ENCODE data around the gene UNC119B. TPM values are rescaled to one million over a fixed set of nuclear protein-coding genes. Genes with fewer than 3 reads are reported as not detected.

UNC119B gene
- total and polyA plus RNA-seq, 2 donors = 9.3 to 12.0 TPM

GRCh38 chr12:120696626-120697025 is 13.6 kb upstream of the UNC119B start:
- Histone ChIP-seq H3K27me3 (ENCODE audit: control insufficient read depth in 2 of 2, insufficient read depth in 1 of 2, low read length in 1 of 2) (no peaks in the 10 kb centered on the region), H3K27ac (ENCODE audit: low read depth in 1 of 2, low read length in 1 of 2) (no peak overlapping the region), H3K4me3 (ENCODE audit: low read length in 2 of 2) (no peak overlapping the region), H3K9me3 (ENCODE audit: control insufficient read depth in 2 of 2, insufficient read depth in 1 of 2, low read length in 1 of 2) (no peaks in the 10 kb centered on the region), H3K36me3 (ENCODE audit: control insufficient read depth in 2 of 2, insufficient read depth in 2 of 2, low read length in 1 of 2) (peaks cover 69 to 82% of the 10 kb centered on the region in 2 donors), H3K4me1 (ENCODE audit: control insufficient read depth in 2 of 2, insufficient read depth in 2 of 2, low read length in 2 of 2) (peaks cover 4 to 9% of the 10 kb centered on the region in 2 donors)
- WGBS = 97% methylated on average over 6 of the region's 6 CpGs
- no peak for DNase-seq (ENCODE audit: low read depth in 6 of 9, low spot score in 9 of 9)

GRCh38 chr12:120697344-120697743 is 12.9 kb upstream of the UNC119B start:
- Histone ChIP-seq H3K4me3 (ENCODE audit: low read length in 2 of 2) (no peak overlapping the region), H3K27me3 (ENCODE audit: control insufficient read depth in 2 of 2, insufficient read depth in 1 of 2, low read length in 1 of 2) (no peaks in the 10 kb centered on the region), H3K36me3 (ENCODE audit: control insufficient read depth in 2 of 2, insufficient read depth in 2 of 2, low read length in 1 of 2) (peaks cover 74 to 88% of the 10 kb centered on the region in 2 donors), H3K27ac (ENCODE audit: low read depth in 1 of 2, low read length in 1 of 2) (no peak overlapping the region), H3K4me1 (ENCODE audit: control insufficient read depth in 2 of 2, insufficient read depth in 2 of 2, low read length in 2 of 2) (peaks cover 4 to 8% of the 10 kb centered on the region in 2 donors), H3K9me3 (ENCODE audit: control insufficient read depth in 2 of 2, insufficient read depth in 1 of 2, low read length in 1 of 2) (no peaks in the 10 kb centered on the region)
- WGBS = 92% methylated on average over 1 of the region's 1 CpG
- no peak for DNase-seq (ENCODE audit: low read depth in 6 of 9, low spot score in 9 of 9)

GRCh38 chr12:120698665-120699064 is 11.6 kb upstream of the UNC119B start:
- Histone ChIP-seq H3K9me3 (ENCODE audit: control insufficient read depth in 2 of 2, insufficient read depth in 1 of 2, low read length in 1 of 2) (no peaks in the 10 kb centered on the region), H3K4me3 (ENCODE audit: low read length in 2 of 2) (no peak overlapping the region), H3K4me1 (ENCODE audit: control insufficient read depth in 2 of 2, insufficient read depth in 2 of 2, low read length in 2 of 2) (no peaks in the 10 kb centered on the region), H3K27me3 (ENCODE audit: control insufficient read depth in 2 of 2, insufficient read depth in 1 of 2, low read length in 1 of 2) (no peaks in the 10 kb centered on the region), H3K27ac (ENCODE audit: low read depth in 1 of 2, low read length in 1 of 2) (no peak overlapping the region), H3K36me3 (ENCODE audit: control insufficient read depth in 2 of 2, insufficient read depth in 2 of 2, low read length in 1 of 2) (peaks cover 78 to 97% of the 10 kb centered on the region in 2 donors)
- 92% methylated on average over 3 of the region's 3 CpGs for WGBS
- no peak for DNase-seq (ENCODE audit: low read depth in 6 of 9, low spot score in 9 of 9)

- Histone ChIP-seq H3K4me3 (ENCODE audit: low read length in 2 of 2) (no peak overlapping the region), H3K27ac (ENCODE audit: low read depth in 1 of 2, low read length in 1 of 2) (no peak overlapping the region), H3K36me3 (ENCODE audit: control insufficient read depth in 2 of 2, insufficient read depth in 2 of 2, low read length in 1 of 2) (peaks cover 74 to 89% of the 10 kb centered on the region in 2 donors), H3K27me3 (ENCODE audit: control insufficient read depth in 2 of 2, insufficient read depth in 1 of 2, low read length in 1 of 2) (no peaks in the 10 kb centered on the region), H3K4me1 (ENCODE audit: control insufficient read depth in 2 of 2, insufficient read depth in 2 of 2, low read length in 2 of 2) (no peaks in the 10 kb centered on the region), H3K9me3 (ENCODE audit: control insufficient read depth in 2 of 2, insufficient read depth in 1 of 2, low read length in 1 of 2) (no peaks in the 10 kb centered on the region)
- WGBS = 97% methylated on average over 7 of the region's 7 CpGs
- DNase-seq (ENCODE audit: low read depth in 6 of 9, low spot score in 9 of 9) = no peak
Measured at GRCh38 chr12:120699553-120699952, 10.7 kb upstream of the UNC119B start.

- 98% methylated on average over 5 of the region's 5 CpGs for WGBS
- DNase-seq (ENCODE audit: low read depth in 6 of 9, low spot score in 9 of 9) = no peak
- H3K4me1 ChIP-seq (ENCODE audit: control insufficient read depth in 2 of 2, insufficient read depth in 2 of 2, low read length in 2 of 2) = no peaks in the 10 kb centered on the region
- peaks cover 64 to 78% of the 10 kb centered on the region in 2 donors for H3K36me3 ChIP-seq (ENCODE audit: control insufficient read depth in 2 of 2, insufficient read depth in 2 of 2, low read length in 1 of 2)
- no peaks in the 10 kb centered on the region for H3K9me3 ChIP-seq (ENCODE audit: control insufficient read depth in 2 of 2, insufficient read depth in 1 of 2, low read length in 1 of 2)
- no peaks in the 10 kb centered on the region for H3K27me3 ChIP-seq (ENCODE audit: control insufficient read depth in 2 of 2, insufficient read depth in 1 of 2, low read length in 1 of 2)
- H3K27ac ChIP-seq (ENCODE audit: low read depth in 1 of 2, low read length in 1 of 2) = no peak overlapping the region
- no peak overlapping the region for H3K4me3 ChIP-seq (ENCODE audit: low read length in 2 of 2)
Measured at GRCh38 chr12:120700886-120701285, 9.4 kb upstream of the UNC119B start.

- WGBS = 97% methylated on average over 1 of the region's 1 CpG
- no peak overlapping the region for H3K4me3 ChIP-seq (ENCODE audit: low read length in 2 of 2)
- H3K9me3 ChIP-seq (ENCODE audit: control insufficient read depth in 2 of 2, insufficient read depth in 1 of 2, low read length in 1 of 2) = no peaks in the 10 kb centered on the region
- no peaks in the 10 kb centered on the region for H3K27me3 ChIP-seq (ENCODE audit: control insufficient read depth in 2 of 2, insufficient read depth in 1 of 2, low read length in 1 of 2)
- no peaks in the 10 kb centered on the region for H3K4me1 ChIP-seq (ENCODE audit: control insufficient read depth in 2 of 2, insufficient read depth in 2 of 2, low read length in 2 of 2)
- no peak for DNase-seq (ENCODE audit: low read depth in 6 of 9, low spot score in 9 of 9)
- peaks cover 49 to 61% of the 10 kb centered on the region in 2 donors for H3K36me3 ChIP-seq (ENCODE audit: control insufficient read depth in 2 of 2, insufficient read depth in 2 of 2, low read length in 1 of 2)
- H3K27ac ChIP-seq (ENCODE audit: low read depth in 1 of 2, low read length in 1 of 2) = no peak overlapping the region
Measured at GRCh38 chr12:120702637-120703036, 7.6 kb upstream of the UNC119B start.

GRCh38 chr12:120703311-120703942 is 6.8 kb upstream of the UNC119B start:
- Histone ChIP-seq H3K4me3 (ENCODE audit: low read length in 2 of 2) (no peak overlapping the region), H3K27me3 (ENCODE audit: control insufficient read depth in 2 of 2, insufficient read depth in 1 of 2, low read length in 1 of 2) (no peaks in the 10 kb centered on the region), H3K4me1 (ENCODE audit: control insufficient read depth in 2 of 2, insufficient read depth in 2 of 2, low read length in 2 of 2) (no peaks in the 10 kb centered on the region), H3K36me3 (ENCODE audit: control insufficient read depth in 2 of 2, insufficient read depth in 2 of 2, low read length in 1 of 2) (peaks cover 45 to 53% of the 10 kb centered on the region in 2 donors), H3K9me3 (ENCODE audit: control insufficient read depth in 2 of 2, insufficient read depth in 1 of 2, low read length in 1 of 2) (no peaks in the 10 kb centered on the region), H3K27ac (ENCODE audit: low read depth in 1 of 2, low read length in 1 of 2) (no peak overlapping the region)
- 94% methylated on average over 11 of the region's 11 CpGs for WGBS
- no peak for DNase-seq (ENCODE audit: low read depth in 6 of 9, low spot score in 9 of 9)

GRCh38 chr12:120705618-120706017 is 4.6 kb upstream of the UNC119B start:
- Histone ChIP-seq H3K36me3 (ENCODE audit: control insufficient read depth in 2 of 2, insufficient read depth in 2 of 2, low read length in 1 of 2) (peaks cover 28 to 32% of the 10 kb centered on the region in 2 donors), H3K27ac (ENCODE audit: low read depth in 1 of 2, low read length in 1 of 2) (no peak overlapping the region), H3K4me3 (ENCODE audit: low read length in 2 of 2) (no peak overlapping the region), H3K27me3 (ENCODE audit: control insufficient read depth in 2 of 2, insufficient read depth in 1 of 2, low read length in 1 of 2) (no peaks in the 10 kb centered on the region), H3K4me1 (ENCODE audit: control insufficient read depth in 2 of 2, insufficient read depth in 2 of 2, low read length in 2 of 2) (peaks cover 4 to 8% of the 10 kb centered on the region in 2 donors), H3K9me3 (ENCODE audit: control insufficient read depth in 2 of 2, insufficient read depth in 1 of 2, low read length in 1 of 2) (no peaks in the 10 kb centered on the region)
- 98% methylated on average over 1 of the region's 1 CpG for WGBS
- no peak for DNase-seq (ENCODE audit: low read depth in 6 of 9, low spot score in 9 of 9)

- WGBS = 89% methylated on average over 5 of the region's 5 CpGs
- no peak for DNase-seq (ENCODE audit: low read depth in 6 of 9, low spot score in 9 of 9)
- no peaks in the 10 kb centered on the region for H3K9me3 ChIP-seq (ENCODE audit: control insufficient read depth in 2 of 2, insufficient read depth in 1 of 2, low read length in 1 of 2)
- no peak overlapping the region for H3K4me3 ChIP-seq (ENCODE audit: low read length in 2 of 2)
- peaks cover 24 to 28% of the 10 kb centered on the region in 2 donors for H3K36me3 ChIP-seq (ENCODE audit: control insufficient read depth in 2 of 2, insufficient read depth in 2 of 2, low read length in 1 of 2)
- no peak overlapping the region for H3K27ac ChIP-seq (ENCODE audit: low read depth in 1 of 2, low read length in 1 of 2)
- H3K27me3 ChIP-seq (ENCODE audit: control insufficient read depth in 2 of 2, insufficient read depth in 1 of 2, low read length in 1 of 2) = no peaks in the 10 kb centered on the region
- H3K4me1 ChIP-seq (ENCODE audit: control insufficient read depth in 2 of 2, insufficient read depth in 2 of 2, low read length in 2 of 2) = peaks cover 4 to 9% of the 10 kb centered on the region in 2 donors
Measured at GRCh38 chr12:120706029-120706428, 4.2 kb upstream of the UNC119B start.

Data from thymus (tissue), 11 donors.